ENCODE data around the gene EGFR. TPM values are rescaled to one million over a fixed set of nuclear protein-coding genes. Genes with fewer than 3 reads are reported as not detected.

EGFR gene
- total and polyA plus RNA-seq, 2 donors (not counting 1 experiment from before 2014, with no cell fraction given), result 55.3 to 62.8 TPM

DNA sequence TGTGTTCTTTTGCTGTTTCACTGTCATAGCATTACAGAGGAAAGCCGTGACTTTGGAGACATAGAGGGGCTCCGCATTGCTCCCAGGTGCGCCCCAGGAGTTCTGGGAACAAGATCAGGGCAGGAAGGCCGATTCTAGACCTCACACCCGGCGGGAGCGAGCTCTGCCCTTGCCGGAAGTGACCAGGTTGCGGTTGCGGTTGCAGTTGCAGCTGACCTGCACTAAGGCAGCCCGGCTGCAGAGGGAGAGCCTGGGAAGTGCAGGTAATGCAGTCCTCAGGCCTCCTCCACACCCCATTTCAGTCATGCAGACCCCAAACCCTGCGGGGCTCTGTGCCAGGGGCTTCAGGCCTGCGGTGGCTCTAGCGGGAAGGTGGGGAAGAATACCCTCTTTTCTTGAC lies 216.3 kb downstream of the EGFR start:
- no peaks in the 10 kb centered on the region for H3K79me2 ChIP-seq (ENCODE audit: control insufficient read depth, insufficient read depth, low read length)
- no peak overlapping the region for H3K9ac ChIP-seq (ENCODE audit: insufficient read depth, low read length)
- no peak overlapping the region for H3K4me3 ChIP-seq (replicated peaks in 1 of 4; ENCODE audit: control extremely low read depth in 1 of 4, insufficient read depth in 1 of 4, low read depth in 3 of 4, low read length in 4 of 4)
- H2AFZ ChIP-seq (ENCODE audit: low read length), result no peak overlapping the region
- H3K4me1 ChIP-seq (ENCODE audit: control insufficient read depth, extremely low read depth, insufficient read depth, low read length), result no peaks in the 10 kb centered on the region
- DNase-seq (ENCODE audit: low read depth in 2 of 2), result no peak
- TF ChIP-seq, protein P1, sequence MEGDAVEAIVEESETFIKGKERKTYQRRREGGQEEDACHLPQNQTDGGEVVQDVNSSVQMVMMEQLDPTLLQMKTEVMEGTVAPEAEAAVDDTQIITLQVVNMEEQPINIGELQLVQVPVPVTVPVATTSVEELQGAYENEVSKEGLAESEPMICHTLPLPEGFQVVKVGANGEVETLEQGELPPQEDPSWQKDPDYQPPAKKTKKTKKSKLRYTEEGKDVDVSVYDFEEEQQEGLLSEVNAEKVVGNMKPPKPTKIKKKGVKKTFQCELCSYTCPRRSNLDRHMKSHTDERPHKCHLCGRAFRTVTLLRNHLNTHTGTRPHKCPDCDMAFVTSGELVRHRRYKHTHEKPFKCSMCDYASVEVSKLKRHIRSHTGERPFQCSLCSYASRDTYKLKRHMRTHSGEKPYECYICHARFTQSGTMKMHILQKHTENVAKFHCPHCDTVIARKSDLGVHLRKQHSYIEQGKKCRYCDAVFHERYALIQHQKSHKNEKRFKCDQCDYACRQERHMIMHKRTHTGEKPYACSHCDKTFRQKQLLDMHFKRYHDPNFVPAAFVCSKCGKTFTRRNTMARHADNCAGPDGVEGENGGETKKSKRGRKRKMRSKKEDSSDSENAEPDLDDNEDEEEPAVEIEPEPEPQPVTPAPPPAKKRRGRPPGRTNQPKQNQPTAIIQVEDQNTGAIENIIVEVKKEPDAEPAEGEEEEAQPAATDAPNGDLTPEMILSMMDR (conservative IDR thresholded peaks at IDR 0.05 in 1 of 2, IDR thresholded peaks at IDR 0.05 in 1 of 2; ENCODE audit: low read depth in 1 of 2, low read length in 2 of 2), result no peak
- no peak for TF ChIP-seq EZH2 (IDR thresholded peaks at IDR 0.05; ENCODE audit: low read length, missing control alignments)
- H4K20me1 ChIP-seq (ENCODE audit: control insufficient read depth, extremely low read depth, insufficient read depth, low read length), result no peaks in the 10 kb centered on the region
- H3K4me2 ChIP-seq (ENCODE audit: extremely low read depth, insufficient read depth, low read length), result no peak overlapping the region
- H3K27ac ChIP-seq (ENCODE audit: insufficient read depth, low read length), result no peak overlapping the region
- H3K9me3 ChIP-seq (ENCODE audit: control insufficient read depth, insufficient read depth, low read depth, low read length), result no peaks in the 10 kb centered on the region
- H3K36me3 ChIP-seq (ENCODE audit: control insufficient read depth, insufficient read depth, low read length), result no peaks in the 10 kb centered on the region
- H3K27me3 ChIP-seq (ENCODE audit: control insufficient read depth, insufficient read depth, low read length), result peaks cover 14% of the 10 kb centered on the region

DNA sequence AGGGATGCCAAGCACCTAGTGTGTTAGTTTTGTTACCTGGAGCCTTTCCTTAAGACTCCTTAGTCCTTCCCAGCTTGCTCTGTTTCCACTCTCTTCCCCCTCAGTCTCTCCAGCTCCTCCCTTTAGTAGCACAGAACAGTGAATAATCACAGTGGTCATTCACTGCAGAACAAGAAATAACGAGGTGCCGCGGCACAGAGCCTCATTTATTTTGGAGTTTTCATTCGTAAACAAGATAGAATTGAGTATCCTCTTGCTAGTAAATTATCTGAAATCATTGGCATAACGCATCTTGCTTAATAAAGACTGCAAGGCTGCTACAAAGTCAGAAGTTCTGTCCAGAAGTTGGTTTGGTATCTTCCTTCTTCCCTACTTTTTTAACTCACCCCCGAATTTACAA lies 217.0 kb downstream of the EGFR start:
- no peak overlapping the region for H3K9ac ChIP-seq (ENCODE audit: insufficient read depth, low read length)
- no peak overlapping the region for H3K4me2 ChIP-seq (ENCODE audit: extremely low read depth, insufficient read depth, low read length)
- H3K27ac ChIP-seq (ENCODE audit: insufficient read depth, low read length), result no peak overlapping the region
- H3K79me2 ChIP-seq (ENCODE audit: control insufficient read depth, insufficient read depth, low read length), result no peaks in the 10 kb centered on the region
- no peaks in the 10 kb centered on the region for H3K4me1 ChIP-seq (ENCODE audit: control insufficient read depth, extremely low read depth, insufficient read depth, low read length)
- H3K9me3 ChIP-seq (ENCODE audit: control insufficient read depth, insufficient read depth, low read depth, low read length), result no peaks in the 10 kb centered on the region
- H3K4me3 ChIP-seq (replicated peaks in 1 of 4; ENCODE audit: control extremely low read depth in 1 of 4, insufficient read depth in 1 of 4, low read depth in 3 of 4, low read length in 4 of 4), result no peak overlapping the region
- H4K20me1 ChIP-seq (ENCODE audit: control insufficient read depth, extremely low read depth, insufficient read depth, low read length), result no peaks in the 10 kb centered on the region
- H3K27me3 ChIP-seq (ENCODE audit: control insufficient read depth, insufficient read depth, low read length), result peaks cover 12% of the 10 kb centered on the region
- H3K36me3 ChIP-seq (ENCODE audit: control insufficient read depth, insufficient read depth, low read length), result no peaks in the 10 kb centered on the region
- TF ChIP-seq, protein P1 (conservative IDR thresholded peaks at IDR 0.05 in 1 of 2, IDR thresholded peaks at IDR 0.05 in 1 of 2; ENCODE audit: low read depth in 1 of 2, low read length in 2 of 2), result no peak
- no peak for TF ChIP-seq EZH2 (IDR thresholded peaks at IDR 0.05; ENCODE audit: low read length, missing control alignments)
- no peak overlapping the region for H2AFZ ChIP-seq (ENCODE audit: low read length)
- no peak for DNase-seq (ENCODE audit: low read depth in 2 of 2)

DNA sequence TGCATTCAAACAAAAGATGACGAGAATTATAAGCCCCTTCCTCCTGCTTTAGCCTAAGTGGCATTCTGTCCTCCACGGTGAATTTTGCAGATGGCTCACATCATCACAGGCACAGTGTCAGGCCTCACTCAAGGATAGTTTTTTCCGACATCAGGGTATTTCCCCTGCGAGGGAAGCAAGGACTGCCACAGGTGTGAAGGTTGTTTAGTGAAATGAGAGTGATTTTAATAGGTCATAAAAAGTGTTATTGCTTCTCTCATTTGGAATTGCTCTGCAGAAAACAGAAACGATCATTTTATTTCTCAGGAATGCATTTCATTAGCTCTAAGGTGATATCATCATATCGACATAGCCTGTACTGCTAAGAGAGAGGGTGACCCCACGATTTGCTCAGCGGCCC lies 217.7 kb downstream of the EGFR start:
- no peak overlapping the region for H3K9ac ChIP-seq (ENCODE audit: insufficient read depth, low read length)
- H3K27me3 ChIP-seq (ENCODE audit: control insufficient read depth, insufficient read depth, low read length), result peaks cover 12% of the 10 kb centered on the region
- no peaks in the 10 kb centered on the region for H3K4me1 ChIP-seq (ENCODE audit: control insufficient read depth, extremely low read depth, insufficient read depth, low read length)
- no peaks in the 10 kb centered on the region for H3K9me3 ChIP-seq (ENCODE audit: control insufficient read depth, insufficient read depth, low read depth, low read length)
- H3K79me2 ChIP-seq (ENCODE audit: control insufficient read depth, insufficient read depth, low read length), result no peaks in the 10 kb centered on the region
- H3K27ac ChIP-seq (ENCODE audit: insufficient read depth, low read length), result no peak overlapping the region
- H3K4me3 ChIP-seq (replicated peaks in 1 of 4; ENCODE audit: control extremely low read depth in 1 of 4, insufficient read depth in 1 of 4, low read depth in 3 of 4, low read length in 4 of 4), result no peak overlapping the region
- no peak overlapping the region for H3K4me2 ChIP-seq (ENCODE audit: extremely low read depth, insufficient read depth, low read length)
- no peak for TF ChIP-seq EZH2 (IDR thresholded peaks at IDR 0.05; ENCODE audit: low read length, missing control alignments)
- no peak for DNase-seq (ENCODE audit: low read depth in 2 of 2)
- H2AFZ ChIP-seq (ENCODE audit: low read length), result no peak overlapping the region
- no peaks in the 10 kb centered on the region for H4K20me1 ChIP-seq (ENCODE audit: control insufficient read depth, extremely low read depth, insufficient read depth, low read length)
- H3K36me3 ChIP-seq (ENCODE audit: control insufficient read depth, insufficient read depth, low read length), result no peaks in the 10 kb centered on the region

Data from fibroblast of lung (primary cell).